ENCODE measurements around the gene SKA3.

The SKA3 gene

GRCh38 chr13:21109168-21109567 is 67.2 kb downstream of the SKA3 start:
- no peak overlapping the region for H3K4me3 ChIP-seq (ENCODE audit: insufficient read length, low read depth)
- no peak for DNase-seq (ENCODE audit: low read depth, low spot score)
- H3K4me1 ChIP-seq (ENCODE audit: insufficient read depth, insufficient read length): peaks cover 3% of the 10 kb centered on the region
- no peak for TF ChIP-seq YY1 (IDR thresholded peaks at IDR 0.05; ENCODE audit: insufficient read depth, insufficient read length)
- TF ChIP-seq SUZ12 (IDR thresholded peaks at IDR 0.05; ENCODE audit: extremely low read depth, insufficient read depth, insufficient read length): no peak
- no peak for TF ChIP-seq ZNF274 (IDR thresholded peaks at IDR 0.05; ENCODE audit: low read depth, low read length)
- H3K27me3 ChIP-seq (ENCODE audit: insufficient read depth, insufficient read length): no peaks in the 10 kb centered on the region
- no peak overlapping the region for H3K9ac ChIP-seq (ENCODE audit: insufficient read length, low read depth)
- H3K9me3 ChIP-seq (ENCODE audit: insufficient read depth, low read length): no peaks in the 10 kb centered on the region
- no peaks in the 10 kb centered on the region for H3K36me3 ChIP-seq (ENCODE audit: insufficient read depth, insufficient read length, low read length)

- TF ChIP-seq SUZ12 (IDR thresholded peaks at IDR 0.05; ENCODE audit: extremely low read depth, insufficient read depth, insufficient read length) (no peak), YY1 (IDR thresholded peaks at IDR 0.05; ENCODE audit: insufficient read depth, insufficient read length) (no peak), ZNF274 (IDR thresholded peaks at IDR 0.05; ENCODE audit: low read depth, low read length) (no peak)
- Histone ChIP-seq H3K36me3 (ENCODE audit: insufficient read depth, insufficient read length, low read length) (no peaks in the 10 kb centered on the region), H3K9ac (ENCODE audit: insufficient read length, low read depth) (no peak overlapping the region), H3K4me3 (ENCODE audit: insufficient read length, low read depth) (no peak overlapping the region), H3K27me3 (ENCODE audit: insufficient read depth, insufficient read length) (no peaks in the 10 kb centered on the region), H3K9me3 (ENCODE audit: insufficient read depth, low read length) (no peaks in the 10 kb centered on the region), H3K4me1 (ENCODE audit: insufficient read depth, insufficient read length) (no peaks in the 10 kb centered on the region)
- no peak for DNase-seq (ENCODE audit: low read depth, low spot score)
Measured at GRCh38 chr13:21106089-21106488, 70.3 kb downstream of the SKA3 start.

GRCh38 chr13:21104199-21105019 is 71.9 kb downstream of the SKA3 start:
- no peaks in the 10 kb centered on the region for H3K36me3 ChIP-seq (ENCODE audit: insufficient read depth, insufficient read length, low read length)
- H3K4me1 ChIP-seq (ENCODE audit: insufficient read depth, insufficient read length): no peaks in the 10 kb centered on the region
- H3K9ac ChIP-seq (ENCODE audit: insufficient read length, low read depth): no peak overlapping the region
- no peaks in the 10 kb centered on the region for H3K9me3 ChIP-seq (ENCODE audit: insufficient read depth, low read length)
- TF ChIP-seq SUZ12 (IDR thresholded peaks at IDR 0.05; ENCODE audit: extremely low read depth, insufficient read depth, insufficient read length) (no peak), YY1 (IDR thresholded peaks at IDR 0.05; ENCODE audit: insufficient read depth, insufficient read length) (no peak), ZNF274 (IDR thresholded peaks at IDR 0.05; ENCODE audit: low read depth, low read length) (no peak)
- H3K4me3 ChIP-seq (ENCODE audit: insufficient read length, low read depth): no peak overlapping the region
- H3K27me3 ChIP-seq (ENCODE audit: insufficient read depth, insufficient read length): no peaks in the 10 kb centered on the region
- DNase-seq (ENCODE audit: low read depth, low spot score): no peak
